Endometrium (tissue), 2 donors: ENCODE measurements around the gene CCT6A.
"Not testable (repeated sequence)": the region's sequence is repeated elsewhere in the genome, so short reads cannot be mapped to it uniquely, and the experiment has no call there.

ENCODE experiments used
- FAIRE-seq: peaks from 2 replicates; lab custom pipeline; 2012; peaks lifted over from hg19 to GRCh38; lab: Jason Lieb, UNC
- donor health status: control.
- donor health status: control.

Gene CCT6A

GRCh38 chr7:56051339-56052191 lies at the start of gene CCT6A, which contains the start of gene PSPH:
Gene CCT6A (plus strand): TSS chr7:56051765. CDS start chr7:56051849, 84 bp downstream.
Gene PSPH (minus strand): TSS chr7:56051444. CDS start chr7:56021212, 30,232 bp downstream.
- FAIRE-seq: no peak

GRCh38 chr7:56003749-56004148 lies 47.8 kb upstream of the CCT6A start:
- no peak for FAIRE-seq

GRCh38 chr7:56007167-56007652 lies 44.4 kb upstream of the CCT6A start:
- FAIRE-seq: no peak

GRCh38 chr7:56007891-56008290 lies 43.7 kb upstream of the CCT6A start:
- FAIRE-seq: no peak

- FAIRE-seq: no peak
Measured at GRCh38 chr7:56009695-56010094, 41.9 kb upstream of the CCT6A start.

- not testable (repeated sequence) for FAIRE-seq
Measured at GRCh38 chr7:56017015-56017414, 34.5 kb upstream of the CCT6A start.

- no peak for FAIRE-seq
Measured at GRCh38 chr7:56019501-56019900, 32.1 kb upstream of the CCT6A start.

GRCh38 chr7:56023500-56023899 lies 28.1 kb upstream of the CCT6A start:
- no peak for FAIRE-seq

GRCh38 chr7:56026538-56026937 lies 25.0 kb upstream of the CCT6A start:
- no peak for FAIRE-seq

- FAIRE-seq: no peak
Measured at GRCh38 chr7:56028942-56029630, 22.5 kb upstream of the CCT6A start.

GRCh38 chr7:56030340-56030739 lies 21.2 kb upstream of the CCT6A start:
- FAIRE-seq: no peak

GRCh38 chr7:56031556-56031955 lies 20.0 kb upstream of the CCT6A start:
- not testable (repeated sequence) for FAIRE-seq

- FAIRE-seq: not testable (repeated sequence)
Measured at GRCh38 chr7:56032578-56032977, 19.0 kb upstream of the CCT6A start.

- no peak for FAIRE-seq
Measured at GRCh38 chr7:56033671-56034432, 17.7 kb upstream of the CCT6A start.

GRCh38 chr7:56040730-56041129 lies 10.8 kb upstream of the CCT6A start:
- no peak for FAIRE-seq

- FAIRE-seq: not testable (repeated sequence)
Measured at GRCh38 chr7:56045758-56046157, 5.8 kb upstream of the CCT6A start.

GRCh38 chr7:56046721-56047445 lies 4.7 kb upstream of the CCT6A start:
- no peak for FAIRE-seq

- not testable (repeated sequence) for FAIRE-seq
Measured at GRCh38 chr7:56047446-56048116, 4.0 kb upstream of the CCT6A start.

GRCh38 chr7:56048245-56048644 lies 3.3 kb upstream of the CCT6A start:
- FAIRE-seq: no peak

GRCh38 chr7:56048763-56049162 lies 2.8 kb upstream of the CCT6A start:
- not testable (repeated sequence) for FAIRE-seq

- no peak for FAIRE-seq
Measured at GRCh38 chr7:56051053-56051338, 569 bp upstream of the CCT6A start.
